Measurements from ENCODE around the gene ISCA1.

- no peak for TF ChIP-seq CTCF (IDR thresholded peaks at IDR 0.05; ENCODE audit: insufficient read depth, low read length)
- no peak for TF ChIP-seq POLR2AphosphoS5 (IDR thresholded peaks at IDR 0.05; ENCODE audit: low read depth)
- no peak for TF ChIP-seq SPI1 (IDR thresholded peaks at IDR 0.05; ENCODE audit: borderline replicate concordance, low read depth)
- TF ChIP-seq REST (IDR thresholded peaks at IDR 0.05; ENCODE audit: insufficient replicate concordance, low read depth) = no peak
- no peak for TF ChIP-seq GABPA (IDR thresholded peaks at IDR 0.05; ENCODE audit: low read depth)
Measured at GRCh38 chr9:86252870-86253269, 29.5 kb downstream of the ISCA1 start.
